HepG2 (cell line): ENCODE measurements around the gene ZNF100. TPM values are rescaled to one million over a fixed set of nuclear protein-coding genes. Genes with fewer than 3 reads are reported as not detected.

Experiments used
- HBP1 ChIP-seq: IDR thresholded peaks from 2 replicates; pipeline ENCODE4 v1.6.1; 2016; ENCODE audit warnings: low read depth, control low read depth
- IRF9 ChIP-seq: sonication (generic); formaldehyde crosslinking; IDR thresholded peaks from 2 replicates; pipeline ENCODE4 v1.8.0; 2022; ENCODE audit warnings: missing genetic modification reagents, mild to moderate bottlenecking, borderline replicate concordance
- MEIS2 ChIP-seq: sonication (generic); formaldehyde crosslinking; IDR thresholded peaks from 2 replicates; pipeline ENCODE4 v1.9.0; 2021; ENCODE audit warnings: mild to moderate bottlenecking, missing genetic modification reagents
- MTA1 ChIP-seq: sonication (generic); formaldehyde crosslinking; IDR thresholded peaks from 2 replicates; pipeline ENCODE4 v1.4.0; 2020; ENCODE audit warnings: missing genetic modification reagents, mild to moderate bottlenecking, borderline replicate concordance
- RBAK ChIP-seq: sonication (generic); formaldehyde crosslinking; IDR thresholded peaks from 2 replicates; pipeline ENCODE4 v1.5.1; 2020; ENCODE audit warnings: mild to moderate bottlenecking, missing genetic modification reagents
- TBL1XR1 ChIP-seq: fragments of 150-350 bp; IDR thresholded peaks from 2 replicates; pipeline ENCODE4 v1.6.1; 2014; ENCODE audit warnings: borderline replicate concordance, low read length; ENCODE audit not compliant: partially characterized antibody
- TBX2 ChIP-seq: sonication (generic); formaldehyde crosslinking; IDR thresholded peaks from 2 replicates; pipeline ENCODE4 v1.5.0; 2020; ENCODE audit warnings: missing genetic modification reagents, mild to moderate bottlenecking, borderline replicate concordance
- TOPORS ChIP-seq: sonication (generic); formaldehyde crosslinking; IDR thresholded peaks from 2 replicates; pipeline ENCODE4 v1.8.0; 2023; ENCODE audit warnings: mild to moderate bottlenecking, missing genetic modification reagents
- ZNF280D ChIP-seq: sonication (generic); formaldehyde crosslinking; IDR thresholded peaks from 2 replicates; pipeline ENCODE4 v1.5.1; 2020; ENCODE audit warnings: mild to moderate bottlenecking, missing genetic modification reagents
- ZNF512B ChIP-seq: sonication (generic); formaldehyde crosslinking; IDR thresholded peaks from 2 replicates; pipeline ENCODE4 v1.5.1; 2020; ENCODE audit warnings: missing genetic modification reagents, mild to moderate bottlenecking, borderline replicate concordance
- ZNF678 ChIP-seq: sonication (generic); formaldehyde crosslinking; IDR thresholded peaks from 2 replicates; pipeline ENCODE4 v1.4.0; 2020; ENCODE audit warnings: mild to moderate bottlenecking, missing genetic modification reagents
- ZNF720 ChIP-seq: sonication (generic); formaldehyde crosslinking; IDR thresholded peaks from 2 replicates; pipeline ENCODE4 v1.4.0; 2020; ENCODE audit warnings: missing genetic modification reagents
- polyA plus RNA-seq, 8 experiments: library from polyadenylated mRNA; depleted of rRNA in 3 of 8; stranded (reverse) in 7 of 8; unstranded in 1 of 8; fragments of >200 nt; fragmentation: Illumina TruSeq in 4 of 8; extraction: Trizol in 4 of 8; gene quantifications; 2 replicates each; pipeline versions ENCODE4 v1.2.1 to v1.2.3, GENCODE V29; 2011 to 2016; ENCODE audit warnings: low read depth in 4 of 8, missing spikeins in 1 of 8, mixed read lengths in 1 of 8; ENCODE audit not compliant: insufficient read depth in 1 of 8
- total RNA-seq, 5 experiments: library from RNA; depleted of rRNA; stranded (reverse); fragments of >200 nt; fragmentation: Illumina TruSeq; extraction: Trizol; gene quantifications; 2 replicates each; pipeline ENCODE4 v1.2.3, GENCODE V29; 2016; ENCODE audit warnings: low read depth in 1 of 5
- TF ChIP-seq, protein P1 (sequence below): sonication (generic); formaldehyde crosslinking; IDR thresholded peaks from 2 replicates; pipeline ENCODE4 v1.5.1; 2020; ENCODE audit warnings: mild to moderate bottlenecking, missing genetic modification reagents, moderate library complexity

ZNF100 gene
- total and polyA plus RNA-seq, 2 of the 13 experiments (the other 11 are each of a cell fraction or from before 2014, with no cell fraction given), result 2.5 to 11.4 TPM

DNA sequence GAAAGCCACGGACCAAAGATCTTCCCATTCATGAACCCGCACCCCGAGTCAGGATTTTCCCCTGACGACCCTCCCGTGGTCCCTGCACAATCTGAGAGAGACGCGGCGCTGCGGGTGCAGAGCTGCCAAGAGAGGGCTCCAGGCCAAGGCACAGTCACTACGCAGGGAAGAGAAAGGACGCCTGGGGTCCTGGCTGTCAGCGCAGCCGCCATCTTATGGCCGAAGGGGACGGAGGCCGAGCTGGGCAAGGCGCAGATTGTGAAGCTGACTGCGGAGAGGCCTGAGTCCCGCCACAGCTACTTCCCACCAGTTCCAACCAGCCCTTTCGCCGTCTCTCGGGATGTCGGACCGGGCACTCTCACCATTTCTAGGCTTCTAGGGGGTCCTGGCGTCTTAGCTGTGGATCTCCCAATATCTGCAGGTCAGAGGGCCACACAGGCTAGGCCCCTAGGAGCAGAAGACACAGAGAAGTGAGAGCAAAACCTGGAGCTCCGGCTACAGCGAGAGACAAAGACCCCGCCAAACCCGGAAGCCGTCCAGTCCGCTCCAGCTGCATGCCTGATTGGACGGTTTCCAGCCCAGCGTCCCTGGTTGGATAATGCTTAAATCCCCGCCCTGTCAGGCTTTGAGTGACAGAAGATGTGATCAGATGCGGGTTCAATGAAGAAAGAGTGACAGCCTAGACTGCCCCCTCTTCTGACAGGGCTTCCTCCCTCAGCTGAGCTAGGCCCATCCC lies at the start of gene ZNF100 (continued):
- TF ChIP-seq ZNF512B (no peak), TBL1XR1 (no peak), HBP1 (CRISPR knock-in tag) (peak; percentile 43; the same call in 1 of the 2 replicates), TBX2 (no peak; the same call in 1 of the 2 replicates), RBAK (CRISPR knock-in tag) (no peak; the same call in 1 of the 2 replicates), MTA1 (no peak), ZNF678 (CRISPR knock-in tag) (no peak), IRF9 (CRISPR knock-in tag) (peak; percentile 24; the same call in 1 of the 2 replicates), ZNF280D (CRISPR knock-in tag) (peak; percentile 59; the same call in 1 of the 2 replicates), ZNF720 (CRISPR knock-in tag) (no peak), MEIS2 (CRISPR knock-in tag) (0 out of 2 replicates have a peak, but pooled peaks have one; percentile 65), TOPORS (no peak)
- TF ChIP-seq, protein P1, sequence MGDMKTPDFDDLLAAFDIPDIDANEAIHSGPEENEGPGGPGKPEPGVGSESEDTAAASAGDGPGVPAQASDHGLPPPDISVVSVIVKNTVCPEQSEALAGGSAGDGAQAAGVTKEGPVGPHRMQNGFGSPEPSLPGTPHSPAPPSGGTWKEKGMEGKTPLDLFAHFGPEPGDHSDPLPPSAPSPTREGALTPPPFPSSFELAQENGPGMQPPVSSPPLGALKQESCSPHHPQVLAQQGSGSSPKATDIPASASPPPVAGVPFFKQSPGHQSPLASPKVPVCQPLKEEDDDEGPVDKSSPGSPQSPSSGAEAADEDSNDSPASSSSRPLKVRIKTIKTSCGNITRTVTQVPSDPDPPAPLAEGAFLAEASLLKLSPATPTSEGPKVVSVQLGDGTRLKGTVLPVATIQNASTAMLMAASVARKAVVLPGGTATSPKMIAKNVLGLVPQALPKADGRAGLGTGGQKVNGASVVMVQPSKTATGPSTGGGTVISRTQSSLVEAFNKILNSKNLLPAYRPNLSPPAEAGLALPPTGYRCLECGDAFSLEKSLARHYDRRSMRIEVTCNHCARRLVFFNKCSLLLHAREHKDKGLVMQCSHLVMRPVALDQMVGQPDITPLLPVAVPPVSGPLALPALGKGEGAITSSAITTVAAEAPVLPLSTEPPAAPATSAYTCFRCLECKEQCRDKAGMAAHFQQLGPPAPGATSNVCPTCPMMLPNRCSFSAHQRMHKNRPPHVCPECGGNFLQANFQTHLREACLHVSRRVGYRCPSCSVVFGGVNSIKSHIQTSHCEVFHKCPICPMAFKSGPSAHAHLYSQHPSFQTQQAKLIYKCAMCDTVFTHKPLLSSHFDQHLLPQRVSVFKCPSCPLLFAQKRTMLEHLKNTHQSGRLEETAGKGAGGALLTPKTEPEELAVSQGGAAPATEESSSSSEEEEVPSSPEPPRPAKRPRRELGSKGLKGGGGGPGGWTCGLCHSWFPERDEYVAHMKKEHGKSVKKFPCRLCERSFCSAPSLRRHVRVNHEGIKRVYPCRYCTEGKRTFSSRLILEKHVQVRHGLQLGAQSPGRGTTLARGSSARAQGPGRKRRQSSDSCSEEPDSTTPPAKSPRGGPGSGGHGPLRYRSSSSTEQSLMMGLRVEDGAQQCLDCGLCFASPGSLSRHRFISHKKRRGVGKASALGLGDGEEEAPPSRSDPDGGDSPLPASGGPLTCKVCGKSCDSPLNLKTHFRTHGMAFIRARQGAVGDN, result peak; percentile 76
